HG03066 (cell line): ENCODE results near the gene NT5C.
"Not testable (repeated sequence)": the region's sequence is repeated elsewhere in the genome, so short reads cannot be mapped to it uniquely, and the experiment has no call there.

Source experiments
- ATAC-seq: cut with Tn5 transposase; IDR thresholded peaks from one replicate; pipeline ENCODE4 v1.9.1; 2021; ENCODE audit warnings: low read depth; ENCODE audit not compliant: unreplicated experiment

The NT5C gene

DNA sequence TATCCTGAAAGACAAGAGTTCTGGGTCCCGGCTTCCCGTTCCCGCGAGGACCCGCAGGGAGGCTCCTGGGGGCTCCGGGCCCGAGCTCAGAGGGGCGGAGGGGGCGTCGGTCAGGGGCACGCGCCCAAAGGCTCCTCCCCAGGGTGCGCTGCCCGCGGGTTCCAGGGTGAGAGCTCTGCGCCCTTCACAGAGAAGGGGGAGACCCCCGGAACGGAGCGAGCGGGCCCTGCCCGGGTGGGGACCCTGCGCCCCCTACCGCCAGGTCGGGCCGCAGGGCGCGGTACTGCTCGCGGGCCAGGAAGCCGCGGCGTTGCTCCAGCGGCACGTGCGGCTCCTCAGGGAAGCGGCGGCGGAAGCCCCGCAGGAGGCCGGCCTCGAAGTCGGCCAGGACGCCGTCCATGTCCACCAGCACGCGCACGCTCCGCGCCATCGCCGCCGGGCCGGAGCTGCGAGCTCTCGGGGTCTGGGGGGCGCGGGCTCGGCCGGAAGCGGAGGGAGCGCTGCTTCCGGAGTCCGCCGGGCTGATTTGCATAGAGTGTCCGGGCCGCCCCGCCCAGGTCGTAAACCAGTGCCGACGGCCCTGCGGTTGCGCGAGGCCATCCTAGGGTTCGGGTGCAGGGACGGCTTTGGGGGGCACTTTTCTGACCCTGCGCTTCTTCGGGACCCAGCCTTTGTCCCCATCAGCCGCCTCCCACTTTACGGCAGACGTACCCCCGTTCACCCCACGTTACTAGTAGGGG is at the start of gene NT5C:
NT5C (minus strand) TSS at position 465 of the 740 bp plus-strand sequence; CDS start at position 430, 35 bp downstream.
- ATAC-seq: peak; percentile 87

DNA sequence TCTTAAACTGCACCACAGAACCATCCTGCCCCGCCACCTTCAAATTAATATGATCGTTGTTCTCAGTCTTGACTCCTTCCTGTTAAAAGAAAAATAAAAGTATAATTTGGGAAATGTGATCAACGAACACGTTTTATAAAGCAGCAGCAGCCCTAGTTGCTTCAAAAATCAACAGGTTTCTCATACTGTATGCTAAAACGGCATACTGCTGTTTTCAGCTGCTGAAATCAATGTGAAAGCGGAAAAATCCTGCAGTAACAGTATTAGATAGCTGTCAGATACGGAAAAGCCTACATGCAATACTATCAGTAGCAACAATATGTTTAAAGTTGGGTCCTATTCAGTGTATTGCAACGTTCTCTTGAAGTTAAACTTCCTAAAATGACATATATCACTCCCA is 49.6 kb upstream of the NT5C start:
- no peak for ATAC-seq

DNA sequence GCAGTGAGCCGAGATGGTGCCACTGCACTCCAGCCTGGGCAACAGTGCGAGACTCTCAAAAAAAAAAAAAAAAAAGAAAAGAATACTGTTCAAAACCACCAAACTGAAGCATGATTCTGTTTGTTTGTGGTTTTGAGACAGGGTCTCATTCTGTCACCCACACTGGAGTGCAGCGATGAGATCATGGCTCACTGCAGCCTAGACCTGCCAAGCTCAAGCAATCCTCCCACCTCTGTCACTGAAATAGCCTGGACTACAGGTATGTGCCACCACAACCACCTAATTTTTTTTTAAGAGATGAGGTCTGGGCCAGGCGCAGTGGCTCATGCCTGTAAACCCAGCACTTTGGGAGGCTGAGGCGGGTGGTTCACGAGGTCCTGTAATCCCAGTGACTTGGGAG is 46.9 kb upstream of the NT5C start:
- ATAC-seq: no peak

DNA sequence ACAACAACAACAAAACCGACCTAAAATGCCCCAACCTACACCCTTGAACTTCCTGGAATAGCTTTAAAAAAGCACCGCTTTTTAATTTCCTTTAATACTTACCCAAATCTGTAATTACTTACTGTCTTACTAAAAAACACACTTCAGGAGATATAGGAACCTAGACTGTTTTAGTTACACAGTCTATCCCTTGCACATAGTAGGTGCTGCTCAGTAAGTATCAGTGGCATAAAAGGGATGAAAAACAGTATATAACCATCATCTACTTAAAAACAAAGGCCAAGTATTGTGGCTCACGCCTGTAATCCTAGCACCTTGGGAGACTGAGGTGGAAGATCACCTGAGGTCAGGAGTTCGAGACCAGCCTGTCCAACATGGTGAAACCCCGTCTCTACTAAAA is 45.1 kb upstream of the NT5C start:
- no peak for ATAC-seq

DNA sequence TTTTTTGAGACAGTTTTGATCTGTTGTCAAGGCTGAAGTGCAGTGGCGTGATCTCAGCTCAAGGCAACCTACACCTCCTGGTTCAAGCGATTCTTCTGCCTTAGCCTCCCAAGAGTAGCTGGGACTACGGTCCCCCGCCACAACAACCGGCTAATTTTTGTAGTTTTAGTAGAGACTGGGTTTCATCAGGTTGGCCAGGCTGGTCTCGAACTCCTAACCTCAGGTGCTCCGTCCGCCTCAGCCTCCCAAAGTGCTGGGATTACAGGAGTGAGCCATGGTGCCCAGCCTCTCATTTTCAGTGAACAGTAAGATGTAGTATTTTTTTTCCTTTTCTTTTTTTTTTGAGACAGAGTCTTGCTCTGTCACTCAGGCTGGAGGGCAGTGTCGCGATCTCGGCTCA is 43.5 kb upstream of the NT5C start:
- ATAC-seq: no peak

DNA sequence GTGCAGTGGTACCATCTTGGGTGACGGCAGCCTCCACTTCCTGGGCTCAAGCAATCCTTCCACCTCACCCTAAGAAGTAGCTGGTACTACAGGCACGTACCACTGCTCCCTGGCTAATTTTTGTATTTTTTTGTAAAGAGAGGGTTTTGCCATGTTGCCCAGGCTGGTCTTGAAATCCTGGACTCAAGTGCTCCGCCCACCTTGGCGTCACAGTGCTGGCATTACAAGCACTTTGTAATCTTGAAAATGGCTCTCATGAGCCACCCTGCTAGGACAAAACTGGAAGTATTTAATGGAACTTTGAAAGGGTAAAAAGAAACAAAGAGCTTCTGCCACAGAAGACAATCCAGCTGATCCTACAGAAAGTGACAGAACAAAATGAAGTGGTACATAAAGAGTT is 42.0 kb upstream of the NT5C start:
- no peak for ATAC-seq

DNA sequence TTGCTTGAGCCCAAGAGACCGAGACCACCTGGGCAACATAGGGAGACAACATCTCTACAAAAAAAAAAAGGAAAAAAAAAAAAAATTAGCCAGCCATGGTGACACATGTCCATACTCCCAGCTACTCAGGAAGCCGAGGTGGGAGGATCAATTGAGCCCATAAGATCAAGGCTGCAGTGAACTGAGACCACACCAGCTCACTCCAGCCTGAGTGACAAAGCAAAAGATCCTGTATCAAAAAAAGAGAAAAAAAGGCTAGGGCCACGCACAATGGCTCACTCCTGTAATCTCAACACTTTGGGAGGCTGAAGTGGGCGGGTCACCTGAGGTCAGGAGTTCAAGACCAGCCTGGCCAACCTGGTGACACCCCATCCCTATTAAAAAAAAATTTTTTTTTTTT is 37.5 kb upstream of the NT5C start:
- ATAC-seq: no peak

DNA sequence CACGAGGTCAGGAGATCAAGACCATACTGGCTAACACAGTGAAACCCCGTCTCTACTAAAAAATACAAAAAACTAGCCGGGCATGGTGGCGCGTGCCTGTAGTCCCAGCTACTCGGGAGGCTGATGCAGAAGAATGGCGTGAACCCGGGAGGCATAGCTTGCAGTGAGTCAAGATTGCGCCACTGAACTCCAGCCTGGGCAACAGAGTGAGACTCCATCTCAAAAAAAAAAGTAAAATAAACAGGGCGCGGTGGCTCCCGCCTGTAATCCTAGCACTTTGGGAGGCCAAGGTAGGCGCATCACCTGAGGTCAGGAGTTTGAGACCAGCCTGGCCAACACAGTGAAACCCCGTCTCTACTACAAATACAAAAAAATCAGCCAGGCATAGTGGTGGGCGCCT is 33.1 kb upstream of the NT5C start:
- not testable (repeated sequence) for ATAC-seq

DNA sequence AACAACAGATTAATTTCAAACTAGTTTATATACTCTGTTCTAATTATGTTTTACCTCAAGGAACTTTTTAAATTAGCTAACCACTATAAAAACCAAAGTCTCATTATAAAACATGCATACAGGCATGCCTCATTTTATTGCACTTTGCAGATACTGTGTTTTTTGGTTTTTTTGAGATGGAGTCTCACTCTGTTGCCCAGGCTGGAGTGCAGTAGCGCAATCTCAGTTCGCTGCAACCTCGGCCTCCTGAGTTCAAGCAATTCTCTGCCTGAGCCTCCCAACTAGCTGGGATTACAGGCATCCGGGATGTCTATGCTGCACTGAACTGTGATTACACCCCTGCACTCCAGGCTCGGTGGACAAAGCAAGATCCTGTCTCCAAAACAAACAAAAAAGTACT is 31.5 kb upstream of the NT5C start:
- no peak for ATAC-seq

DNA sequence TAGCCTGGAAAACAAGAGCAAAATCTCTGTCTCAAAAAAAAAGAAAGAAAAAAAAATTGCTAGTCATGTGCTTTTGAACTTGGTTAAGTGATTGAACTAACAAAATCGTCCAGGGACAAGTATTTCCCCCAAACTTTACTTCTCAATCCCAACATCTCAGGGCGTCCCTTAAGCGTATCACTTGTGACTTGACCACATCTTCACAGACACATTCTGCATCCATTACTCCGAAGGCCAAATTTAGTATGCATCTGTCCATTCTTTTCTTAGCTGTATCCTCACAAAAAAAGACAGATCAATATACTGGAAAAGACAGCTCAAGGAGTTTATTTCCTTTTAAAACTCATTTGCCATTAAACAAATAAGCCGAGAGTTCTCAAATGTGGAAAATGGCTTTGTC is 28.7 kb upstream of the NT5C start:
- ATAC-seq: no peak

DNA sequence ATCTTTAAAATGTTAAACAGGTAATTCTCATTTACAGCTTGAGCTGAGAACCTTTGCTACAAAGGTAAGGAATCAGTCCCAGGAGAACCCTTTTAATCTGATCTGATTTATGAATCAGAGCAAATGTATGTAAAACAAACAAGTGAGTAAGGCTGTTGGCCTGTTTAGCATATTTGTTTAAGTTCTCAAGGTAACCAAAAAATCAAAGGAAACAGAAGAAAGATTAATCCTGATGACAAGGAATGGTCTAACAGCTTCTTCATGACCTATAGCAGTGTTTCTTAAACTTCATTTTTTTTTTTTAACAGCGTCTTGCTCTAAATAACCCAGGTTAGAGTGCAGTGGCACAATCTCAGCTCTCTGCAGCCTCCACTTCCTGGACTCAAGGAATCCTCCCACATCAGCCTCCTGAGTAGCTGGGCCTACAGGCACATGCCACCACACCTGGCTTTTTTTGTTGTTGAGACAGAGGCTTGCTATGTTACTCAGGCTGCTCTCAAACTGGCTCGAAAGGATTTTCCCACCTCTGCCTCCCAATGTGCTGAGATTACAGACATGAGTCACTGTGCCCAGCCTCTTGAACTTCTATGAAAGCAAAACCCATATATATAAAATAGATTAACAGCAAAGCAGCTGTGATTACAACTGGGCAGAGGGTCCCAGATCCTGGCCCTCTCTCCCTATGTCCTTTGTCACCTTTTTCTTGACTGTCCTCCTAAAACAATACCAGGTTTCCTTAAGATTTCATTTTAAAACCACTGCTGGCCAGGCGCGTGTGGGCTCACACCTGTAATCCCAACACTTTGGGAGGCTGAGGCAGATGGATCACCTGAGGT is 27.9 kb upstream of the NT5C start:
- ATAC-seq: no peak

DNA sequence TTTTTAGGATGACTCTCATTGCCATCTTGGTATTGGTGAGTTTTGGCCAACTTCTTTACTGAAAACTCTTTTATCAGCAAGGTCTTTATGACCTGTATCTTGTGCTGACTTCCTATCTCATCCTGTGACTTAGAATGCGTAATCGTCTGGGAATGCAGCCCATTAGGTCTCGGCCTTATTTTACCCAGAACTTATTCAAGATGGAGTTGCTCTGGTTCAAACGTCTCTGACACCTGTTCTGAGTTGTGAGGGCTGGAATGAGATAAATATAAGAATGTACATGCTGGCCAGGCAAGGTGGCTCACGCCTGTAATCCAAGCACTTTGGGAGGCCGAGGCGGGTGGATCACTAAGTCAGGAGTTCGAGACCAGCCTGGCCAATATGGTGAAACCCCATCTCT is 26.9 kb upstream of the NT5C start:
- not testable (repeated sequence) for ATAC-seq

DNA sequence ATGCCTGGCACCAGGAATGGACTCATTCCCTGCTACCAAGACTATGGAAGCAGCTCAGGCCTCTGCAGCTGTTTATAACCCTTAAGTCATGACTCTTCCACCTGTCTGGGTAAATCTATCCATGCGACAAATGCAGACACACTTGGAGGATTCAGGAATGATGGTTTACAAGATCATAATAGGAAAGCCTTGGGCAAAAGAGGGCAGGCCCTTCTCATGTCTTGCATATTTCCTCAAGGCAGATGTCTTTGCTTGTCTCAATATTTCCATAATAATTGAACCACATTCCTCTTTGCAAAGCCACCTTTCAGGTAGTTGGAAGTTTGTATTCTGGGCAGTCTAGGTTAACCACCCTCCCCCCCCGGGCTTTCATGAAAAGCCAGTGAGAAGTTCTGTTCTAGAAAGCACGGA is 23.7 kb upstream of the NT5C start:
- ATAC-seq: no peak

DNA sequence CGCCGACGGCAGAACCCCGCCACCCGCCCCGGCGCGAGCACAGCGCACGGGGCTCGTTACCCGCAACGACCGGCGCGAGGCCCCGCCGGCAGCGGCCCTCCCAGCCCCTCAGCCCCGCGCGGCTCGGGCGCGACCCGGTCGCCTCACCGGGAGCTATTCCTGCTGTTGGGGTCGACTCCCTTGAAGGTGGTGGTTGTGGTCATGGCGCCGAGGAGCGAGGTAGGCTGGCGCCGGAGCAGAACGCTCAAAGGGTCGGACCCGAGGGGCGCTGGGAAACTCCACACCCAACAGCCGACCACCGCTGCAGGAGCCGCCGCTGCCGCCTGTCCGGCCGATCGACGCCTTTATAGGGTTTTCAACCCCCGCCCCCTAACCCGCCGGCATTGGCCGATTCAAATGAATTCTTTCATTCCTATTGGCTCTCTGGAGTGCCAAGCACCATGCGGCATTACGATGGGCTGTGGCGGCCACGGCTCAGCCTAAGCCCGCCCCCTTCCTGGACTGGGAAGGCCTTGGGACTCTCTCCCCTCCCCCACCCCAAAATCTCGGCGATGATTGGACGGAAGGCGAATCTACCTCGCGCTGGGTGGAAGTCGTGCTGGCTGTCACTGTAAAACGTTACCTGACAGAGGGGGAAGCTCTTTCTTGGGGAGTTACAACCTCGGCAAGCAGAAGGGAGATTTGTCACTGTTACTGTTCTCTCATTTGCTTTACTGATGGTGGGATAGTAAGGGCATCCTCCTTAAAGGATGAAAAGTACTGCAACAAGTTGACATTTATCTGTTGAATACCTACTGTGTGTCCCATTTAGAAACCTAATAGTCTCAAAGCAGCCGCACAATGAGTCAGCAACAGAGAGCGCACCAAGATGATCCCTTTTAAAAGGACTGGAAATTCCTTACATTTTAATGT is 22.9 kb upstream of the NT5C start, which contains the start of gene JPT1:
JPT1 (minus strand) TSS at position 318 of the 912 bp plus-strand sequence; CDS start at position 203, 115 bp downstream.
- peak; percentile 90 for ATAC-seq

DNA sequence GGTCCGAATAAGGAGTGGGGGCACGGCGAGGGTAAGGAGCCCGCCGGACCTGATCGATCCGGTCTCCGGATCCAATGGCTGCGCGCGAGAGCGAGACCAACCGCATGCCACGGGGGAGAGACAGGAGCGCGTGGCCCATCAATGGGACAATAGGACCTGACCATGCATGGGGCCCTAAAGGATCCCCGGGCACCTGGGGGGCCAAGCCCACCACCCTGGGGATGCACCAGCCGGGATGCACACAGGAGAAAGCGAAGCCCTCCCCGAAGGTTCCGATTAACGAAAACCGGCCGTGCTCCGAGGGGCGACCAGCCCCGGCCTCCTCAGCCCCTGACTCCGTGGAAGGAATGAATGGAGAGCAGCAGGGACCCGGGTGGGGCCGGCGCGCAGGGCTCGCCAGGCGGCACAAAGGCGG is 22.2 kb upstream of the NT5C start:
- ATAC-seq: peak; percentile 12

DNA sequence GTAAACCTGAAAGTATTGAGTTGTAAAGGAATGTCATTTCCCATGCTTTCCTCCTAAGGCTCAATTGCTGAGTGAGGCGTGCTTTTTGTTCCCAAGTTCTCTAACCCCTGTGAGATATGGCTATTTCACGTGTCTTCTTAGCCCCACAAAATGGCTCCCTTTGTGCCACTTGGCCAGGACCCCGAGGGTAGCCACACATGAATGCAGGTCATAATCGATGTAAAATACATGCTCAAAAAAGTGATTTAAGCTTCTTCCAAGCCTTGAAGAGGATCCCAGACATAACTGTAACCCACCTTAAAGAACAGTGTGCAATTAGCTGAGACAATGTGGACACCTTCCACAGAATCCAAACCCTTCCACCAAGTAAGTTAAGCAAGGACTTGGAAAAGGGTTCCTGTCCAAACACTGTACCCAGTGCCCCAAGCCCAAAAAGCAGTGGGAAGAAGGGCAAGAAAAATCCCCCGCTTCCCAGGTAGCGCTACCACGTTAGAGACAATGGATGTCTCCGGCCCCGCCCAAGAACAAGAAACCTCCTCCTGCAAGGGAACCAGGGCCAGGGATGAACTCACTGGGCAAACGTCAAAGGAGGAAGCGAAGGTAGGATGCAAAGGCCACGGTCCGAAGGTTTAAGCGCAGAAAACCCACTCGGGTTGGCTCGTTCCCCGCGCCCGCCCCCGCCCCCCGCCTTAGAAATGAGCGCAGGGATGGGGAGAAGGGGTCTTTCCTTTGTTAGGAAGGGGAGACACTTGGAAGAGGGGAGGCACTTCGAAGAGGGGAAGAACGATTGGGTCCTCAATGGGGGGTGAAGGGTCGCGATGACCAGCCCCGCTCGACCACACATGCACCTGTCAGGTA is 21.6 kb upstream of the NT5C start:
- no peak for ATAC-seq

DNA sequence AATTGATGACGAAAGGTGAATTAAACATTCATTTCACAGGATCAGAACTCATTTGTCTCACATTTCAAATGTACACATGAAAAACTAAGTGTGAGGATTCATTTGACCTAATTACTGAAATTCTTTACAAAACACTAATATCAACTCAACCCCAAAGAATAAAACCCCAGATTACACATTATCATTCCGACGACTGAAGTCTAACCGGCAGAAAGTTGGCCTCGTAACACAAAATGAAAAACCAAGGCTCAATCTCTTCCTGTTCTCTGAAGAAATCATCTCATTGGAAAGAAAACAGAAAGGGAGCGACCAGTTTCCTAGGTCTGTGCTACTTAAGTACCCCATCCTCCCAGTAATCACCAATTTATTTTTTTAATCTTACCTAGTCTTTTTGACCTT is 21.0 kb upstream of the NT5C start:
- no peak for ATAC-seq

DNA sequence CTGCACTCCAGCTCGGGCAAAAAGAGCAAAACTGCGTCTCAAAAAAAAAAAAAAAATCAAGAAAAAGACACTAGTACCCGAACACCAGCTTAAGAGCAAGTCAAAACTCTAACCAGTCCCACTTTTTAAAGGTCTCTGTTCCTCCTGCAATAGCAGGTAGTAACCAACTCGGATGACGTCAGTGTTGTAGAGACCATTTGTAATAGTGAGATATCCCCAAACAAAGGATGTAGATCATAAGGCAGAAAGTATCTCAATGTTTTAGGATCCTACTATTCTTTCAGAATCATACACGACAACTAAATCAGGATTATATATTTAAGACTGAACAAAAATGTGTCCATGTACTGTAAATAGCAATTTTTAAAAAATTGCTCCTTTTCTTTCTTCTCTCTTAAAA is 20.4 kb upstream of the NT5C start:
- no peak for ATAC-seq

DNA sequence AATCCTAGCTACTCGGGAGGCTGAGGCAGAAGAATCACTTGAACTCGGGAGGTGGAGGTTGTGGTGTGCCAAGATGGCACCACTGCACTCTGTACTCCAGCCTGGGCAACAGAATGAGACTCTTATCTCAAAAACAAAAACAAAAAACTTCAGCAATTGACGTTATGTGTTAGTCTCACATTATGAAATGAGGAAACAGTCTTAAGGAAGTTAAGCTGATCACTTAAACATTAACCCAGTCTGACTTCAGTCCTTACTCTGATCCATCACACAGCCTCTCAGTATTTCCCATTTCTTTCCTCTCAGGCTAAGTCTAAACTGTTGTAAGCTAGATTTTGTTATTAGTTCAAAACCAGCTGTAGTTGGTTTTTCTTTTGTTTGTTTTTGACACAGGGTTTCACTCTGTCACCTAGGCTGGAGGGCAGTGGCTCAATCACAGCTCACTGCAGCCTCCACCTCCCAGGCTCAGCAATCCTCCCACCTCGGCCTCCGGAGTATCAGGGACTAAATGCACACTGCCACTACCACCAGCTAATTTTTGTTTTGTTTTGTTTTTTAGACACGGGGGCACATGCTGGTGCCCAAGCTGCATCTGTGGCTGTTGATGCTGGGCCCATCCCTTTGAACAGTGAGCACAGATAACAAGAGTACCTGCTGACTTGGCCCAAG is 16.5 kb upstream of the NT5C start:
- ATAC-seq: no peak
